ENCODE measurements around the gene RTKN. TPM values are rescaled to one million over a fixed set of nuclear protein-coding genes. Genes with fewer than 3 reads are reported as not detected.

RTKN gene
- total and polyA plus RNA-seq, 12 donors = 9.3 to 33.9 (median 16.2) TPM

DNA sequence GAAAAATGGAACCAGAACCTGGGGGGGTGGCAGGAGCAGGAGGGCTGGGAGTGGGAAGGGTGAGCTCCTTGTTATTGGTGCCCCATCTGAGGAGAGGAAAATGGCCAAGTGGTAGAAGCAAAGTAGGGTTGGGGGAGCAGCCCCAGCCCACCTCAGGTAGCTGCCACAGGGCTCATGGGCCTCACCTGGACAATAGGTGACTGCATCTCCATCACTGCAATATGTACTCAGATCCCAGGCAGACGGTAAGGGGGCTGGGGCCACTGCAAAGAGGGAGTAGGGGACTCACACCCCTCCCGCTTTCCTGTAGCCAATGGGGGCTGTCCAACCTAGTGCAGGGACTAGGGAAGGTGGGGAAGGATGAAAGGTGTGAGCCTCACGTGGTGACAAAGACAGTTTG, 24.5 kb downstream of the RTKN start:
- ATAC-seq (no peak), DNase-seq (no peak)
- 85 to 93% methylated on average over 3 of the region's 3 CpGs for WGBS, 2 donors
- H3K9me3 ChIP-seq = no peaks in the 10 kb centered on the region
- H3K27me3 ChIP-seq = peaks cover 0 to 28% (median 0%) of the 10 kb centered on the region in 7 donors
- intact Hi-C loops (cut with DNase I) = loop anchor here in 1 of 10 donors (5.0 kb wide), 1 partner anchor 55 kb away; the partner anchor contains the start of gene MRPL53
- no peak overlapping the region for H3K27ac ChIP-seq
- H3K36me3 ChIP-seq = no peaks in the 10 kb centered on the region
- peaks cover 8 to 64% (median 58%) of the 10 kb centered on the region in 9 donors for H3K4me1 ChIP-seq
- no peak overlapping the region for H3K4me3 ChIP-seq
- TF ChIP-seq, protein P1, sequence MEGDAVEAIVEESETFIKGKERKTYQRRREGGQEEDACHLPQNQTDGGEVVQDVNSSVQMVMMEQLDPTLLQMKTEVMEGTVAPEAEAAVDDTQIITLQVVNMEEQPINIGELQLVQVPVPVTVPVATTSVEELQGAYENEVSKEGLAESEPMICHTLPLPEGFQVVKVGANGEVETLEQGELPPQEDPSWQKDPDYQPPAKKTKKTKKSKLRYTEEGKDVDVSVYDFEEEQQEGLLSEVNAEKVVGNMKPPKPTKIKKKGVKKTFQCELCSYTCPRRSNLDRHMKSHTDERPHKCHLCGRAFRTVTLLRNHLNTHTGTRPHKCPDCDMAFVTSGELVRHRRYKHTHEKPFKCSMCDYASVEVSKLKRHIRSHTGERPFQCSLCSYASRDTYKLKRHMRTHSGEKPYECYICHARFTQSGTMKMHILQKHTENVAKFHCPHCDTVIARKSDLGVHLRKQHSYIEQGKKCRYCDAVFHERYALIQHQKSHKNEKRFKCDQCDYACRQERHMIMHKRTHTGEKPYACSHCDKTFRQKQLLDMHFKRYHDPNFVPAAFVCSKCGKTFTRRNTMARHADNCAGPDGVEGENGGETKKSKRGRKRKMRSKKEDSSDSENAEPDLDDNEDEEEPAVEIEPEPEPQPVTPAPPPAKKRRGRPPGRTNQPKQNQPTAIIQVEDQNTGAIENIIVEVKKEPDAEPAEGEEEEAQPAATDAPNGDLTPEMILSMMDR (IDR thresholded peaks at IDR 0.05) = no peak

DNA sequence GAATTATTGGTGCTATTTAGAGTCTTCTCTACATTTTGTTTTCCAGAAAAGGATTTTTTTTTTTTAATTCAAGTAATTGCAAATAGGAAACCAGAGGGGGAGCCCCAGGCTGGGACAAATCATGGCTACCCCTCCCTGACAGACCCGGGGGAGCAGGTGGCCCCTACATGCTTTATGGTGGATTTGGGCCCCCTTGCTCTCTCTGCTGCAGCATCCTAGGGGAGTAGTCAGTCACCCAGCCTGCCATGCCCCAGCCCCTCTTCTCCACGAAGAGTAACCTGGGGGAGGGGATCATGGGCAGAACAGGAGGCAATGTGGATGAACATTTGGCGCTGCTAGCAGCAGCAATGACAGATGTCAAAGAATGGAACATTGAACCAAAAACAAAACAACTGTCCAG, 25.0 kb downstream of the RTKN start:
- DNase-seq (no peak), ATAC-seq (no peak)
- 67 to 72% methylated on average over 3 of the region's 3 CpGs for WGBS, 2 donors
- no peak overlapping the region for H3K4me3 ChIP-seq
- peaks cover 0 to 28% (median 0%) of the 10 kb centered on the region in 7 donors for H3K27me3 ChIP-seq
- intact Hi-C loops (cut with DNase I) = loop anchor here in 1 of 10 donors (5.0 kb wide), 1 partner anchor 56 kb away; the partner anchor contains the start of gene MRPL53
- H3K4me1 ChIP-seq = peaks cover 8 to 60% (median 54%) of the 10 kb centered on the region in 9 donors
- no peaks in the 10 kb centered on the region for H3K36me3 ChIP-seq
- no peaks in the 10 kb centered on the region for H3K9me3 ChIP-seq
- H3K27ac ChIP-seq = no peak overlapping the region
- TF ChIP-seq, protein P1 (IDR thresholded peaks at IDR 0.05) = peak in 1 of 9 donors; percentile 10

DNA sequence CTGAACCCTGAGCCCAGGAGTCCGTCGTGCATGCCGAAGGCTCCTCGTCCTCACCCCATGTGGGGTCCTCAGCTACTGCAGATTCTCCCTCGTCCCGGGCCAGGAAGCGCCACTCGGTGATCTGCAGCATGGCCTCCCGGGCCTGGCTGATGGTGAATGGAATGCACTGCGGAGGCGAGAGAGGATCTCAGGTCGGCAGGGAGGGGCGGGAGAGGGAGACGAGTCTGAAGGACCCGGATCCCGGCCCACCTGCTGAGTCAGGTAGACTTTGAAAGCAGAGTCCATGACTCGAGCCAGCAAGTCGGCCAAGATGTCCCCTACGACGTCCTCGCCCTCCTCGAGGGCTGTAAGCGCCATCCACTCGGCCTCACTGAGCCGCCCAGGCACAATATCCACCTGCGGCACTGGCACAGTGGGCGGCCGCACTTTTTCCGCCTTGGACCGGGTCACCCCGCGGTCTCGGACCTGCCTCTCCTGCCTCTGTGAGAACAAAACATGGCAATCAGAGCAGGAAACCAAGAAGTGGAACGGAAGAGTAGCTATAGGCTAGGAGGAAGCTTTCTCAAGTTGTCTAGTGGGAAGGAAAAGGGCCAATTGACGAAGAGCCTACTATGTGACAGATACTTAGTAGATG, 25.9 kb downstream of the RTKN start:
- intact Hi-C loops (cut with DNase I) = loop anchor here in 1 of 10 donors (5.0 kb wide), 1 partner anchor 56 kb away; the partner anchor contains the start of gene MRPL53
- H3K9me3 ChIP-seq = no peaks in the 10 kb centered on the region
- 51 to 60% methylated on average over 35 of the region's 35 CpGs for WGBS, 2 donors
- H3K27me3 ChIP-seq = peaks cover 0 to 28% (median 0%) of the 10 kb centered on the region in 7 donors
- H3K36me3 ChIP-seq = no peaks in the 10 kb centered on the region
- peak overlapping the region in 9 of 10 donors; percentile 47 to 72 (median 65) for H3K4me3 ChIP-seq
- H3K4me1 ChIP-seq = peaks cover 8 to 53% (median 46%) of the 10 kb centered on the region in 9 donors
- ATAC-seq (peak in 4 of 8 donors; percentile 4 to 11 (median 7)), DNase-seq (no peak)
- H3K27ac ChIP-seq = peak overlapping the region in 6 of 10 donors; percentile 27 to 74 (median 63)
- TF ChIP-seq, protein P1 (IDR thresholded peaks at IDR 0.05) = no peak

DNA sequence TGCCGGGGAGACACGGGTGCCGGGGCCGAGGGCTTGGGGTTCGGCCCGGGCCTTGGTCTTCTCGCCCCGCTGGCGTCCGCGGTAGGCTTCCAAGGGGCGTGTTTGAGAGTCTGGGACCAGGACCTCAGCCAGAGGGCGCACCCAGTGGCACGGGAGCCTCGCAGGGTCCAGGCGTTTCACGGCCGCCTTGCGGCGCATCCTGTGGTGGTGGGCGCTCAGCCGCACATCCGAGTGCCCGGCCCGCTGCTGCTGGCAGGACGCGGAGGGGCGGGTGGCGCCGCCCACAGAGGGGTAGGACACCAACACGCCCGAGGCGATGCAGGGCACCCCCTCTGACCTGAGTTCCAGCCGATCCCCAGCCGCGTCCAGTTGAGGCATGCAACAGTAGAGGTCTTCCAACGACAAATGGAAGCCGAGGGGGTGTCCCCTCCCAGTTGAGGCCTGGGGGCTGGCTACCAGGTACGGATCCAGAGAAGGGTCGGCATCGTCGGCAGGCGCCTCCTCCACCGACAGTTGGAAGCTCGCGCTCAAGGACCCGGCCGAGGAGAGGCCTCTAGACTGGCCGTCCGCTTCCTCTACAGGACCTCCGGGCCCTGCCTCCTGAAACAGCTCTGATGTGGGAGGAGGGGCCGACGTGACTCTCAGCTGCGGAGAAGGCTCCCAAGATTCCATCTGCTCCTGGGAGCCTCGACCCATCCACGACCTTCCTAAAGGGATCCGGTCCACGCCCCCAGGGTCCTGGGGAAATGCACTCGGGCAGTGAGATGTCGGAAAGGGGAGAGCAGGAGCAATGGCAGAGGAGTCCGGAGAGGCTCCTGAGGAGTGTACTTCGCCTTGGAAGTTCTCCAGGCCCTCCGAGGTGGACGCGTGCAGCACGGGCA, 26.6 kb downstream of the RTKN start:
- Histone ChIP-seq H3K4me3 (peak overlapping the region; percentile 39 to 72 (median 65)), H3K4me1 (peaks cover 8 to 49% (median 41%) of the 10 kb centered on the region in 9 donors), H3K36me3 (no peaks in the 10 kb centered on the region), H3K27me3 (peaks cover 0 to 28% (median 0%) of the 10 kb centered on the region in 7 donors), H3K27ac (peak overlapping the region; percentile 24 to 74 (median 62)), H3K9me3 (no peaks in the 10 kb centered on the region)
- intact Hi-C loops (cut with DNase I) = loop anchor here in 1 of 10 donors (5.0 kb wide), 1 partner anchor 57 kb away; the partner anchor contains the start of gene MRPL53
- ATAC-seq (peak; percentile 75 to 86 (median 80)), DNase-seq (peak; percentile 64 to 68)
- TF ChIP-seq, protein P1 (IDR thresholded peaks at IDR 0.05) = peak; percentile 12 to 73 (median 47)
- 3 to 8% methylated on average over 66 of the region's 66 CpGs for WGBS, 2 donors

All from heart right ventricle (tissue), 16 donors.